ENCODE measurements around the gene KRT10.

GRCh38 chr17:40857535-40857934, 35.1 kb upstream of the KRT10 start:
- TF ChIP-seq CTCF (IDR thresholded peaks at IDR 0.05) (no peak), POLR2A (IDR thresholded peaks at IDR 0.05; ENCODE audit: low read depth) (no peak)

Measured in esophagus muscularis mucosa (tissue), 3 donors.